SW 1271 (cell line): ENCODE data around the gene GPC4.

ENCODE experiments used
- DNase-seq, 2 experiments: peaks; one replicate each; lab custom pipeline; 2025; lab: John Stamatoyannopoulos, UW

GPC4 gene

DNA sequence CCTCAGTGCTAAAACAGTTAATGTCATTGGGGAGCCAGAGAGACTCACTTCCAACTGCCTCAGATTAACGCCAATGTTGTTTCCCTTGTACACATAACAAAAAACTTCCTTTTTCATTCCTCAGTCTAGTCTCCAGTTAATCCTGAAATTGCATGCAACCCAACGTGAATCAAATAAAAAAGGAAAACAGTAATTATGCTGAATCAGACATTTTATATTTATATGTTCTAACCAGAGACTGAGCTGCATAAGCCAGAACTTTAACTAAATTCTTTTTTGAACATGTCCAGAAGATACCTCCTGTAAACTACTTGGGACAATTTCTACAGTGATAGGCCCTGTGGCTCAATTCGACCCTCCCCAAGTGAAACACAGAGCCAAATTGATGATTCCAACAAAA, 4.7 kb downstream of the GPC4 start:
- DNase-seq, result no peak

DNA sequence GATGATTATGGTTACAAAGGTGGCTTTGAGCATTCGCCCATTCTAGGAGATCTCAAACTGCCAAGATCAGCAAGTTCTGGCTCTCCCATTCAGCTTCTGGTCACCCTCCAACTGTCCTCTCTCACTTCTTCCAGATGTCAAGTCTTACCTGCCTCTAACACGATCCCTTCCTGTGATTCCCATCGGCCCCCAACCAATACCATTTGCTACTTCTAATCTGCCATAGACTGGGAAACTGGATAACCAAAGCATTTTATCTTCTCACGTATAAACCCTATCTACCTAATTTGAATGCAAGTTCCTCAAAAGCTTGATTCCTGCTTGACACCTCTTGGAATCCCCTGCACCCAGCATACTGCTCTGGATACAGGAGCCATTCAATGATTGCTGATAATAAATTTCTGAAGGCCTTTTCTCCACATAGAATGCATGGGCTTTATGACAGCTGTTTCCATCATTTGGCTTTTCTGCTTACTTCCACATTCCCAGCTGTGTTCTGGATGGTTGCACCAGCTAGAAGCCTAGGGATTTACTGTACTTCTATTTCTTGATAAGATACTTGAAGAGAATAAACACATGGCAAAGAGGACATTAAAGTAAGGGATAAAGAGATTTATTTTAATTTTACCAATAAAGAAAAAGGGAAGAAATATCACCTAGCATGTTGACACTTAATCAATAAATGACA, 9.6 kb downstream of the GPC4 start:
- DNase-seq, result no peak

DNA sequence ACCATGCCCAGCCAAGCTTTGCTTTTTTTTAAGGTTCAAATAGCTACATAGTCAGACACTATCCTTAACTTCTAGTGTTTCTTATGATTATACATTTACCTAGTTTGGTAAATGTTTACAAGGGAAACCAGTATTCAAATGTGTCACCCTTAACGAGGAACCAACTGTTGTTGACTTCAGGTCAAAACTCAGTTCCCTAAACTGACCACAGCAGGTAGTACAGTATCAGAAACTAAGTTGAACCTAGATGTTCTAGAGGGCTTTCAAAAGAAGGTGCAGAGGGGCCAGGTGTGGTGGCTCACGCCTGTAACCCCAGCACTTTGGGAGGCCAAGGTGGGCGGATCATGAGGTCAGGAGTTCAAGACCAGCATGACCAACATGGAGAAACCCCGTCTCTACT, 11.3 kb downstream of the GPC4 start:
- no peak for DNase-seq

DNA sequence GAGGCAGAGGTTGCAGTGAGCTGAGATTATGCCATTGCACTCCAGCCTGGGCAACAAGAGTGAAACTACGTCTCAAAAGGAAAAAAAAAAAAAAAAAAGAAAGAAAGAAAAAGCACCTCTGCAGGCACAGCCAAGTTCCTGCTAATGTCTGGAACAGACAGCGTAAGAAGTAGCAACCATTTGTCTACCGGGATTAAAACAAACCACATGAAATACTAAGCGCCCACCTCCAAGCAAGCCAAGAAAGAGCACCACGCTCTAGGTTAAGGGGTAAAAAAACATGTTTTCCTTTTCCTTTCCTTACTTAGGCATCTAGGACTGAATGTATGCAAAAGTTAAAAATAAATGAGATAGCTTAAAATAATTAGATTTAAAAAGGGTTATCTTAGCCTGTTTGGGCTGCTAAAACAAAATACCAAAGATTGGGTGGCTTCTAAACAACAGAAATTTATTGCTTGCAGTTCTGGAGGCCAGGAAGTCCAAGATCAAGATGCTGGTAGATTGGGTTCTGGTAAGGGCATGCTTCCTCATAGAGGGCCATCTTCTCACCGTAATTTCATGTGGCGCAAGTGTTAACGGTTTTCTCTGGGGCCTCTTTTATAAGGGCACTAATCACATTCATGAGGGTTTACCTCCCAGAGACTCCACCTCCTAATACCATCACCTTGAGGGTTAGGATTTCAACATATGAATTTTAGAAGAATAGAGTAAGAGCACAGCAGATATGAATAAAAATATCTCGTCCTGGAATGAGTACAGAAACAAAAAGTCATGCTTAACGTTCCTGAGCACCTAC, 12.3 kb downstream of the GPC4 start:
- DNase-seq, result no peak

DNA sequence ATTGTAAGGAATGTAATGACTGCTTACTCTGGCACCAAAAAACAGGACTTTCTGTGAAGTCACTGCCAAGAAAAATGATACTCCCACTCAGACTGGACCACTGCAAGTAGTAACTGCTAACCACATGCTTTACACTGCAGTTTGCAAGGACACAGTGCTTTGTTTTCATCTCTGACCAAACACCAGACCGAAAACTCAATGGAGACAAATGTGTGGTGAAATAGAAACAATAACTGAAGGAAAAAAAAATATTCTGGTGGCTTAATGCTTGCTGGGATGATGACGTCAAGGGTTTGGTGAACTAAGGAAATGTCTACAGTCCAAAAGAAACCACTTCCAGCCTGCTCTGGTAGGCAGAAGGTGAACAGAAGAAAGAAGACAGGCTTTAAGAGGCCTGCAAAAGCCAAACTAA, 13.2 kb downstream of the GPC4 start:
- DNase-seq, result no peak

DNA sequence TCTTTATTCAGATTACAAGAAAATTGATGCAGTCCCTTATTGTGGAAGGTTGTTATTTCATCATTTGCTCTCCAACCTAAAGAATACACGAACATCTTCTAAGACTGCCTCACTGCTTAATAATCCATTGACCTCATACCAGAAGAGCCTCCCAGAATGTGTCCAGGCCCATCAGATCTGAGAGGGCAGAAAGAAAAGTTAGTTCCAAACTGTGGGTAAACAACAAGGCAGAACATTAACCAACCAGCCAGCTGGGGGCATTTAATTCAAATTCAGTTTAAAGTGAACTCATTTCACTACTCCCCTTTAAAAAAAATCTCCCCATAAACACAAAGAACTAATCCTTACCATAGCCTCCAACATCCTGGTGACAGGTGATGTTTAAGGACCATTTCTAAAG, 13.8 kb downstream of the GPC4 start:
- DNase-seq, result no peak

DNA sequence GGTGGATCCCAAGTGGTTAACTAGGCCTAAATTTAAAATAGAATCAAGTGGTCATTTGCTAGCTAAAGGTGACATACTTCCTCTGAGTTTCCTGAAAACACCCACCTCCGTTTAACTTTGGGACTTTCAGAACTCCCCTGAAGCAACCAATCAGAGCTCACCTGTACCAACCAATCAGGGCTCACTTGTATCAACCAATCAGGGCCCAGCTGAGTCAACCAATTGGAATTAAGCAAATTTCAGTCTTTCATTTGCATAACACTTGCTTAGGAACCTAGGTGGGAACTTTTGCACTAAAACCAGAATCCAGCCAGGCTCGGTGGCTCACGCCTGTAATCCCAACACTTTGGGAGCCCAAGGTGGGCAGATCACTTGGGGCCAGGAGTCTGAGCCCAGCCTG, 15.9 kb downstream of the GPC4 start:
- no peak for DNase-seq

DNA sequence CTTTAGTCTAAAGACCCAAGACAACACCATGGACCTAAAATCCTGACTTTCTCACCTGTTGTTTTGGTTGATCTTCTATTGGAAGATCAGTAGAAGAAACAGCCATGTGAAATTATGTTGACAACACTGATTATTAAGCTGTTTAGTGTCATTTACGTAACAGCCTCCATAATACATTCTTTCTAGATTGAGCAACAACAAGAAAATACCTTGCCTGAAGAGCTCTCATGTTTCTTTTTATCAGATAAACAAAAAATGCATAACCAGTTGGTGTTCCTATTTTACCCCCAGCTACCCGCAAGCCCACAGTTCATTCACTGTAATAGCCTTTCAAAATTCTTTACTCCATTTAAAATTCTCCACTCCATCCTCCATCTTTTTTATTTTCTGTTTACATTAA, 20.5 kb downstream of the GPC4 start:
- no peak for DNase-seq

DNA sequence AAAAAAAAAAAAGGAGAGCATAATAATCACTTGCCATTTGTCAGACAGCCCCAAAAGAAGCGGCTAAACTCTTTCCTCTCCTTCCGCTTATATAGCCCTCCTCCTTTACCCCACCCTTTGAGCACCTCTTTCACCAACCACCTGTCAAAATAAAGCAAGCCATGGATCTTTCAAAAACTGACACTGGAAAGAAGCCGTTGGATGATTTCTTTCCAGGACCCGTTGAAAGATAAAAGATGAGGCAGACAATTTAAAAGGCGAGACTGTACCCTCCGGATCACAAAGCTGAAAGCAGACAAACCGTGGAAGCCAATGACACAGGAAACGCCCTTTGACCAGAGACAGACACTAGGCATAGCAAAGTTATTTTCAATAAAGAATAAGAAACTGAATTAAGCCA, 22.6 kb downstream of the GPC4 start:
- no peak for DNase-seq

DNA sequence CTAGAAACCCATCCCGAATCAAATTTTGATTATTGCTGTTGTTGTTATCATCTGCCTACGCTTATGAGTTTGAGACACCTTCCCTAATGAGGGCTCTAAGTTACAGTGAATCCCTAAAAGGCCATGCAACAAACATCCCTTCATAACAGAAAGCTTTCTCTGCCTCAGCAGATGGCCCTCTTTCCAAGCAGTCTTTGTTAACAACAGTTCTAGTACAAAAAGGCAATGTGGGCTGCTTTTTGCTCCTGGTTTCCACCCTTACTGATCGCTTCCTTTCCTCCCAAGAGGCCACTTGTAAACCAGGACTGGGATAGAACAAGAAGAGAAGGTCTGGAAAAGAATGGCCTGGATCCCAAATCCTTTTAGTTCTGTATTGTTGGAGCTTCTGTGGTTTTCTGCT, 24.2 kb downstream of the GPC4 start:
- DNase-seq, result no peak

DNA sequence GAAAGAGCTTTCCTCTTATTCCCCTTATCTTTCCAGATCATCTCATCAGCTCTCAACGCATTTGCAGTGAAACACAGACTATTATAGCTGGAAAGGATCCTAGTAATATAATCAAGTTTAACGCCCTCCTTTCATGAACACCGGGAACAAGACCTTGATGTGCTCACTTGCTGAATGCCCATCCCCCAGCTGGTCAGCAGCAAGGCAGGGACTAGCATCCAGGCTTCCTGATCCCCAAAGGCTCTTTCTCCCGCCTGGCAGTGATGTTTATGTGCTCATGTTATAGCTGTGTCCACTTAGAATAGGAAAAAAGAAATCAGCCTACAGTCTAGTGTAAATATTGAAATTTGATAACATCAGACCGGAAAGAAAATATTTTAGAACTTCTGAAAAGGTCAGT, 24.6 kb downstream of the GPC4 start:
- DNase-seq, result no peak

DNA sequence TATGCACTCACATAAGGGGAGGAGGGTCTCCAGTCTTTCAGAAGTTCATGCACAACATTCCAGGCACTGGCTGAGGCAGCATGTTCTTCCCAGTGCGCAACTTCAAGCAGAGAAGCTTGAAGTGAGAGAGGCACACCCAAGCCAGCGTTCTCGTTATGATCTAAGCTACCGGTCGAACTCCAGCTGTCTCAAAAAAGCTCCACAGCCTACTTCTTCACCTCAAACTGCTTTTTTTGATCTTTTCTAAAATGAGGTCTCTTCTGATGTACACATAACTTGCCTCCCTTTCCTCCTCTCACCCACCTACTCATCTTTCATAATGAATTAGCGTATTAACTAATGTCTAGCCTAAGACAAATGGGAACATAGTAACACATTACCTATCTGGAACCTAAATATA, 25.3 kb downstream of the GPC4 start:
- no peak for DNase-seq

DNA sequence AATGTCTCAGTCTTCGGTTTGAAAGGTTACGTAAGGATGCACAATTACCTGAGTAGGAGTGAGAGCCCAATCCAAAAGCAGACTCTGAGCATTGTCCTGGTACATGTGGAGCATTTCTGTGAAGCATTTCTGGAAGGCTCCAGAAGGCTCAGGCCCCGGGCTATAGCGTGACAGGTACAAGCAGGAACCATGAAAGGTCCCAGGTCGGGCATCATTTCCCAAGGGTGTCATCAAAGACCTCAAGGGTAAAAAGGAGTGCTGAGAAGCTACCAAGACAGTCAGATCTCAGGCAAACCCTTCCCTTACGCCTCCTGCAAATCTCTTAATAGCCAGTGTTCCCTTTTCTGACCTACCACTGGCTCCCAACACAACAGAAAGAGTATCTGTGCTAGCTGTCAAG, 30.8 kb downstream of the GPC4 start:
- no peak for DNase-seq

DNA sequence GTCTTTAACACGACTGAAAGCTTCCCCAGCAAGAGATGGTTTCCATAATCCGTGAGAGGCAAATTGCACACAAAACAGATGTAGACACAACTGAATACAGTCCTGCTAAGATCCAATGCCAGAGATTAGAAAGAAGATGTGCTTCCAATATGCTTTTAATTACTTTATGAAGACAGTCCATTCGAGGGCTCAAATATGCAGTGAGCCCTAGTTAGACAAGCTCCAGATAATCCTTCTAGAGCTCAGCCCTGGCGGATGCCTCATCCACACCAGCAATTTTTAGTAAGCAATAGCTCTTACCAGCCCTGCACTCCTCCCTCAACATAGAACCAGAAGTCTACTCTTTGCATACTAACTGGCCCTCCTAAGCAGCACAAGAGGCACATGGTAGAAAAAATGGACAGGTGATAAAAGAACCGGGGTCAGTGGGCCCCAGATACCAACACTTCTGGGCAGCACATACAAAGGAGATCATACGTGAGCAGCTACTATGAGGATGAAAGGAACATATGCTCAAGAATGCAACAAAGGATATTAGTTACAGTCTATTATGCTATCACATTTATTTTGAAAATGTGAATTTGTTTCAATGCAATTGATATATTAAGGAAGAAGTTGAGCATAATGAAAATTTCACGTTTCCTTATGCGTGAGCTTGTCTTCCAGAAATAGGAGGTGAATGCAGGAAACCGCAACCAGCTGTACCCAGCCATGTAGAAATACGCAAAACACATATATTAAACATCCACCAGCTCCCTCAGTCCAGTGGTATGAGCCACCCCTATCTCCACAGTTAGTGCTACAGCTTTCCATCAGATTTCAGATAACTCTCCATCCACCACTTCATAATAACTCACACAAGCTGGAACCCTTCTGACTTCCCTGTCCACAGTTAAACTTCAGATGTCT, 34.3 kb downstream of the GPC4 start:
- DNase-seq, result no peak

DNA sequence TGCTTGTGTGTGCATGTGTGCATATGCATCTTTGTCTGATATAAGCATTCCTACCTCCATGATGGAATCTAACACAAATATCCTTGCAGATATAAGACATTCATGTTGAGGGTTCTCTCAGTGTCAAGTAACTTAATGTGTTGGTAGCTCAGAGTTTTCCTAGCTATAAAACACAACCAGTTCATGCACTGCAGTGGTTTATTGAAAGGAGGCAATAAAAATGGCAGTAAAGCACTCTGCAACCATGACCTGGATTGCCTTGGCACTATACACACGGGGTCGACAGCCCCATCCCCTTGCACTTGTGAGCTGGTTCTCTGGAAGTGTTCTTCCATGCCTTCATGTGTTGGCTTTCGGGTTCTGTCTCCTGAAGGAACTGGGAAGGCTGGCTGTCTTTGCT, 38.9 kb downstream of the GPC4 start:
- DNase-seq, result no peak

DNA sequence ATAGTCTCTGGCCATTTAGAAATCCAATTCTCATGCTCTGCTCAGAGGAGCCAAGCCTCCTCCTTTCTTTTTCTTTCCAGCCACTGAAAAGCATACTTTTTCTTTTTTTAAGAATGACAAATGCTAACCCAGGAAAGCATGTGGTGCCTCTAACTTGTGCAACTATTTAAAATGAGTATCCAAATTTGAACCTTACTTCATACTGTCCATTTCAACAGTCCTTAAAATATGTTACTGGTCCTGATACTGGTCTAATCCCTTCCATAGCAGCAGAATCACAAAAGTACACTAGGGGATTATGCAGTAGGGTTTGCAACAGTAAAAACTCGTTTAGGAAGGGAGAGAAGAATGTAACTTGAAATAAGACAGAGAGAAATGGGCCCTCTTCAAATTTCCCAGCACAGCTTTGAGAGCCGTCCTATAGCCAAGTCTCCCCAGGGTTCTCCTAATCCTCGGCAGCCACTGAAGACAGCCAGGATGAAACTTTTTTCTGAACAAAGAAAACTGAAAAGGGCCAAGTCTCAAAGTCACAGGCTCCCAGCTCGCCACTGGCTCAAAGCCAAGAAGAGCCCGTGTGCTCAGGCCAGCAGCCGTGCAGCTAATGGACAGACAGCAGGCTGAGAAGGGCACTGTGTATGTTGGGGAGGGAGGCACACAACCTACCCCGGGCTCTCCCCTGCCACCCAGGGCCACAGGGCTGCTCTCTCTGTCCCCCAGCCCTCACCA, 39.5 kb downstream of the GPC4 start:
- DNase-seq, result no peak

DNA sequence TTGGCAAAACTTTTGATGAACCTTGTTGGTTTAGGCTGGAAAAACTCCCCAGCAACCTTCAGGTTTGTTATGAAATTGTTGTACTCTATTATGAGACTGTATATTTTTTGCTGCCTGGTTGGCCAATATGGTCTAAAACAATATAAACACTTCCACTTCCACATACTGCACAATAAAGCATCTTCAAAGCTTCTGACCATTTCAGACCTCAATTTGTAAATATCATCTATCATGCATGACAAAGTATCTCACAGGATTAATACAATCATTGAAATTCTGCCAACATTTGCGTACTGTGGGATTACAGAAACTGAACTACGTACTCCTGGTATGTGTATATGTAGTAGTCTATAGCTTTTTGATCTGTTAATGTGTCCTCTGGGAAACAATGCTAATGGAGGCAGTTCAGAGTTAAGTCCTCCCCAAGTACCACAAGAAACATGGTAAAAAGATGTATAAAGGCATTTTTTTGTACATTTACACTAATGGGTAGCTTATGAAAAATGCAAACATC, 40.4 kb downstream of the GPC4 start:
- no peak for DNase-seq

DNA sequence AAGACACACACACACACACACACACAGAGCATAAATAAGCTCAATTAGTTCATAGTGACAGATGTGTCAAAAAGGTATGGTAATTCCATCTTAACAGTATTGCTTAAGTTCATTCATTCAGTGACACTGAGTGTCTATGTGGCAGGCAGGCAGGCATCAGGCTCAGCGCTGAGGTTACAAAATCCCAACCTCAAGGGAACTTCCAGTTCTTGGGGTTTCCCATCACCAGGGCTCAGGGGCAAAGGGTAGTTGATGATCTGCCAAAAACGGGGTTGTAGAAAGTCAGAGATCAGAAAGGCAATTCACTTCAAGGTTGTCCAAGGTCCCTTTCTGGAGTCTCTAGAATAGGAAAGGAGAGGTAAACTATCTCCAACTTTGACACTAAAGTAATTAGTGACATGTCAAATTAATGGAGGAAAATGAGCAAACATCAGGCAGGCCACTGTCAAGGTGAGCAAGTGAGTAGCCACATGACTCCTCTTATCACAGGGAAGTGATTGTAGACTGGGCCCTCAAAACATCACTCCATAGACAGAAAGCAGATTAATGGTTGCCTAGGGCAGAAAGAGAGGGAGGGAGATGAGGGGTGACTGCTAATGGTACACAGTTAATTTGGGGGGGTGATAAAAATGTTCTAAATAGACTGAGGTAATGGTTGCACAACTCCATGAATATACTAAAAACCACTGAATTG, 41.8 kb downstream of the GPC4 start:
- no peak for DNase-seq

DNA sequence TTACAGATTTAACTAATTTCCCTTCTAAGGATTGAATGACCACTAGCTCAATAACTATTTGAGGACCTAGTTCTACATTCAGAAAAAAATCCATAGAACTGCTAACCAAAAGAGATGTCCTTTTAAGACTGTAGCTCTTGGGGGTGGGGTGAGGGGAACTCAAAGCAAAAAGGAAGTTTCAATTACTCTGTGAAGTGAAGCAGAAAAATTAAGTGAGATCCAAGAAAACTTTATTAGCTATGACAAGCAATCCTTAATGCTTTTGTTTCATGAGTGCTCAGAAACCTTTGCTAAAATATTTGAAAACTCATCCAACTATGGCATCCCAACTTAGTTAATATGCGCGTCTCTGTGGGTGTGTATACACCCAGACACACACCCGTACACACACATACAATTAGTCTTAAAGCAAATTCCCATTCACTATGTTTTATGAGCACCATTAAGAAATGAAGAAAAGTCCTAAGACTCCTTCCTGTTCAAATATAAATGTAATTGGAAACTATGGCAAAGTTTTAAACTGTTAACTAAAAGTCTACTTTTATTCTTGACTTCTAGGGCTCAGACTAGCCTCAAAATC, 44.5 kb downstream of the GPC4 start:
- no peak for DNase-seq

DNA sequence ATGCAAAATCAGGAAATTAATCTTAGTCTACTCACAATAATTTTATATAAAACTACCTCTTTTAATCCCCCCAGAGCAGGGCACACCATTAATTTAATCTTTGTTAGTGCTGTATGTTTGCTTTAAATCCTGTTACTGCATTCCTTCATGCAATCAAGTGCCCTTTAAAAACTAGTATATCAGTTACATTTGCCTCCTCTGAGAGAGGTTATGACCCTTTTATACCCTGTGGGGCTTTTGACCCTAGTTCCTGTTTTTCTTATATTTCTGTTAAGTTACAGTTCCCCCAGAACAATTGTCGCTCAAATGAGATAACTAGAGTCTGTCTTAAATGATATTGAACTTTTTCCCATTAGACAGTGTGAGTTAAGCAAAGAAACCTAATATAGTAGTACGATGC, 46.2 kb downstream of the GPC4 start:
- no peak for DNase-seq

DNA sequence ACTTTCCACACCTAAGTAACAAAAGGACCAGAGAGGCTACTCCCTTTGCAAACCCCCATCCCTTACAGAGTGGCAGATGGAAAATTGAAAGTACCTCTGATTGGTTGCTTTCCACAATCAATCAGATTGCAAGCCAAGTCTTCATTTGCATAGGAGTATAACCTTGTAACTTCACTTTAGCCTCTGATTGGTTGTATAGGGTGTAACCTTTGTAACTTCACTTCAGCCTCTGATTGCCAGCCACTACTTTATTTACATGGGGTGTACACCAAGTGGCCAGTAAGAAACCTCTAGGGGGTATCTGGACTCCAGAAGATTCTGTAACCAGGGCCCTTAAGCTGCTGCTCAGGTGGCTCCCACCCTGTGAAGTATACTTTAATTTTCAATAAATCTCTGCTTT, 48.6 kb downstream of the GPC4 start:
- no peak for DNase-seq
